ENCODE results near the gene APOL3.
"Not testable (repeated sequence)": the region's sequence is repeated elsewhere in the genome, so short reads cannot be mapped to it uniquely, and the experiment has no call there.

APOL3 gene

DNA sequence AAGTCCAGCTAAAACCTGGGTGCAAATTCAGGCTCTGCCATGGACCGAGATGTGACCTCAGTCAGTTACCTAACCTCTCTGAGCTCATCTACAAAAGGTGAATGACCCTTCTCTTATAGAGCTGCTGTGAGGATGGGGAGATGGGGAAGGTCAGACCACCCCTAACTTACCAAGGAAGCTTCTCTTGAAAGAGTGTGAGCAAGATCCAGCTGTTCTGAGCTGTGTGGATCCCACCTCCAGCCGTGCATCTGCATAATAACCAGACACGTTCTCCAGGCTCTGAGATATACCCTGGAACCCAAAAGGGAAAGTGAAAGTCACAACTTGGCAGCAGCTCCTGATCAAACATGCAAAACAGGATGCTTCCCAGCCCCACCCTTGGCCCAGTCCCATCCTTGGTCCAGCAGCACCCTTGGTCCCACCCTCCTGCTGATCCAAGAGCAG lies at the start of gene APOL3:
TSS of gene APOL3 (minus strand) at position 257 of the 444 bp plus-strand sequence. CDS start 11,700 bp downstream, outside the sequence.
- DNase-seq (ENCODE audit: low read depth, low spot score) = no peak

DNA sequence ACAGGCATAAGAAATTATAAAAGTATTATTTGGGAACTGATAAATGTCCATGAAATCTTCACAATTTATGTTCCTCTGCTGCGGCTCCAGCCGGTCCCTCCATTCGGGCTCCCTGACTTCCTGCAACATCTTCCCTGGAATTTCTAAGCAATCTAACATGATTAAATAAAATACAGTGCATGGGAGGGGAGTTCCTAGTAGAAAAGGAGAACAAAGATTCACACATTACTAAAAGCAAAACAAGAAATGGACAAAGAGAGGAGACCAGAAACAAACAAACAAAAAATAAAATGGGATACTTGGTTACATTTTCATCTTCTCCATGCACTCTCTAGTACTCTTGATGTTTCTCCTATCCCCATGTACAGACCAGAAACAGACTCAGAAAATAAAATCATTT lies 49.7 kb upstream of the APOL3 start:
- DNase-seq (ENCODE audit: low read depth, low spot score) = no peak

- DNase-seq (ENCODE audit: low read depth, low spot score) = not testable (repeated sequence)
Measured at GRCh38 chr22:36209488-36209908, 48.9 kb upstream of the APOL3 start.

DNA sequence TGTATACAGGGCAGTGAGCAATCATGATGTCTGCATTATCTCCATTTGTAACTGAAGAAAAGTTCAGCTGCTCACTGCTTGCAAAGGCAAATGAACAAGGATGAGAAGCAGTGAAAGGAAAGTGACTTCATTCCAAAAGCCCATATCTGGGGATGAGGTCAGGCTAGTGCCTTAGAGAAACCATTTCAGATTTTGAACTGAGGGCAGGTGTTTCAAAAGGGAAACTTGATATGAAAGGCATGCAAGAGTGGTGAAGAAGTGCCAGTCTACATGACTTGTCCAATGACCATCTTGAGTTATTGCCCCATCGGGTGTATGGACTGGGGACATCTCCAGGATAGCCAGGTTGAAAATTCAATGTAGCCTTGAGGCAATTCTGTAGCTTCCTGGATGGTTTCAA lies 48.4 kb upstream of the APOL3 start:
- no peak for DNase-seq (ENCODE audit: low read depth, low spot score)

- no peak for DNase-seq (ENCODE audit: low read depth, low spot score)
Measured at GRCh38 chr22:36208162-36208765, 47.7 kb upstream of the APOL3 start.

- DNase-seq (ENCODE audit: low read depth, low spot score) = no peak
Measured at GRCh38 chr22:36206255-36206654, 45.7 kb upstream of the APOL3 start.

- not testable (repeated sequence) for DNase-seq (ENCODE audit: low read depth, low spot score)
Measured at GRCh38 chr22:36205573-36205972, 45.0 kb upstream of the APOL3 start.

DNA sequence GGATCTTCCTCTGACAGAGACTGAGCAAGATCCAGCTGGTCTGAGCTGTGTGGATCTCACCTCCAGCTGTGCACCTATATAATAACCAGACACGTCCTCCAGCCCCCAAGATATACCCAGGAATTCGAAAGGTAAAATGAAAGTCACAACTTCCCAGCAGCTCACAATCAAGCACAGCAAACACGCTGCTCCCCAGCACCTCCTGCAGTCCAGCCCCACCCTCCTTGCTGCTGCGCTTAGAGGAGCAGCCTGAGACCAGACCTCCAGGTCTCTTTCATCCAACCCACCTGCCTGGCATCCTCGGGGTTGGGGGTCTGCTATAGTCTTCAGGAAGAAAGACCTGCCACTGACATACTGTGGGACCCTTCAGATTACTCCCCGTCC lies 44.1 kb upstream of the APOL3 start:
- DNase-seq (ENCODE audit: low read depth, low spot score) = no peak

DNA sequence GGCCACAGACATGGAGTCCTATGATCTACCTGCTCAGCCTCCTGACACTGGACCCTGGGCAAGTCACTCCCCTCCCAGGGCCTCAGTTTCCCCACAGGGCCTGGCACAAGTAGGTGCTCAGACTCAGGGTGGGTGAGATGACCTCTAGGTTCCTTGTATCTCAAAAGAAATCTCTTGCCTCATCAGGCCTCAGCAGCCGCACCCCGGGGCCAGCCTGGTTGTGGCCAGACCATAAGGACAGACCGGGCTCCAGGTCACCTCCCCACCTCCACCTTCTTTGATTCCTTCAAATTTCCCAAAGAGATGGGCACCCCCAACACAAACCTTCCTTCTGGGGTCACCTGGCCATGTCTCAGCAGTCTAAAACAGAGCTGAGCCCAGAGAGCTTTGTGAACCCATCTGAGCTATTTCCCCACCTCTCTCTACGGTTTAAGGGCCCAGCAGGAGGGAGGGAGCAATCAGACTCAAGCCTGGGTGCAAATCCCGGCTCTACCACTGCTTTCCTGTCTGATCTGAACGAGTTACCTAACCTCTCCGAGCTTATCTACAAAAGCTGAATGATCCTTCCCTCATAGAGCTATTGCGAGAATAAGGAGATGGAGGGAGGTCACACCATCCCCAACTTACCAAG lies 43.6 kb upstream of the APOL3 start:
- DNase-seq (ENCODE audit: low read depth, low spot score) = no peak

GRCh38 chr22:36203441-36203840 lies 42.9 kb upstream of the APOL3 start:
- not testable (repeated sequence) for DNase-seq (ENCODE audit: low read depth, low spot score)

DNA sequence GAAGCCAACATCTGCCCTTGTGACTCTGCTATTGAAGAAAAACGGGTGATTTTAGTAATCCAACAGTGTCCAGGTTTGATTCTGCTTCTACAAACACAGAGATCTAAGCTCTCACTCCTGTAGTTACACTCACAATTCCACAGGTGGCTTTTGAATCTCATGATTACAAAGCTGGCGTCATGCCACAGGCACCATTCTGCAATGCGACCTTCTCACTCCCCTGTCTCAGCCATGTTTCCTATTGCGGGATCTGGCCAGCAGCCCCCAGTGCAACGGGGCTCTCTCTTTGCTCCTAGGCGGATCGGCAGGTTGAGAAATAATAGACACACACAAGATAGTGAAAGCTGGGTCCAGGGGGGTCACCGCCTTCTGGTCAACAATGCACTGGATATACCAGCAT lies 42.4 kb upstream of the APOL3 start:
- DNase-seq (ENCODE audit: low read depth, low spot score) = not testable (repeated sequence)

DNA sequence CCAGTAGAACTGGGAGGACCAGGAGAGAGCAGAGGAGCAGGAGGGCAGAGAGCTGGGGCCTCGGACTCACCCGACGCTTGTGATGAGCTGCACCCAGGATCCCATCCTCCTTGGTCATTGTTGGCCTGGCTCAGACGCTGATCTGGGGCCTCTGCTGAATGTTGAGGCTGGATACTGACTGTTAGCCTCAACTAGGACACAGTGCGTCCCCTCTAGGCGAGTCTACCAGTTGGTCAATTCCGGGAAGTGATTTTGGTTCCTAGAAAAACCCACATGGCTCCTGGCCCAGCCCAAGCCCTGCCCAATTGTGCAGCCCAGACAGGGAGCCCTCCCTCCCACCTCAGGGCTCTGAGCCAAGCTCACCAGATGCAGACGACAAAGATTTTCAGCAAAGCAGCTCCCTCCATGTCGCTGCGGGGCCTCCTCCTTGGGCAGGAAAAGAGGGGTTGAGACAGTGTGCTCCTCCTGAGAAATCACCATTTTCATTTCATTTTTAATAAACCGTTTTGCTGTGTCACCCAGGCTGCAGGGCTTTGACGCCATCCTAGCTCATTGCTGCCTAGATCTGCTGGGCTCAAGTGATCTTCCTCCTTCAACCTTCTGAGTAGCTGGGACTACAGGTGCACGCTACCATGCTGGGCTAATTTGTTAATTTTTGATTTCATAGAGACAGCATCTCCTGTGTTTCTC lies 41.2 kb upstream of the APOL3 start, which contains the start of gene APOL4:
TSS of gene APOL4 (minus strand) at position 180 of the 690 bp plus-strand sequence. CDS start at position 105, 75 bp downstream.
- no peak for DNase-seq (ENCODE audit: low read depth, low spot score)

DNA sequence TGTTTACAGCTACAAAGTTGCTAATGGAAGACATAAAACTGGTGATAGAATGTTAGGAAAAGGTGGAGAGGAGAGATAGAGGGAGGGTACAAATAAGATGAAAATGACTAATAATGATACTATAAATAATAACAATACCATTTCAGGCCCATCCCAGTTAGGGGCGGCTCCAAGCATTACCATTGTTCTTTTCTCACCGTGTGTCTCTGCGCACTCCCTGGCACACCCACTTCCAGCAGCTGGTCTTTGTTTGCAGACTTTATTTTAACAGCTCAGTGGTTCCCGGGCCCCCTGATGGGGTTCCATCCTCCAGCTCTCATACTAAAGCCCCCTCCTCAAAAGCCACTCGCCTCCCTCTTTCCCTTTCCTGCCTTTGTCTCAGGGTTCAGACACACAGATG lies 40.5 kb upstream of the APOL3 start:
- not testable (repeated sequence) for DNase-seq (ENCODE audit: low read depth, low spot score)

- DNase-seq (ENCODE audit: low read depth, low spot score) = no peak
Measured at GRCh38 chr22:36199001-36199551, 38.5 kb upstream of the APOL3 start.

DNA sequence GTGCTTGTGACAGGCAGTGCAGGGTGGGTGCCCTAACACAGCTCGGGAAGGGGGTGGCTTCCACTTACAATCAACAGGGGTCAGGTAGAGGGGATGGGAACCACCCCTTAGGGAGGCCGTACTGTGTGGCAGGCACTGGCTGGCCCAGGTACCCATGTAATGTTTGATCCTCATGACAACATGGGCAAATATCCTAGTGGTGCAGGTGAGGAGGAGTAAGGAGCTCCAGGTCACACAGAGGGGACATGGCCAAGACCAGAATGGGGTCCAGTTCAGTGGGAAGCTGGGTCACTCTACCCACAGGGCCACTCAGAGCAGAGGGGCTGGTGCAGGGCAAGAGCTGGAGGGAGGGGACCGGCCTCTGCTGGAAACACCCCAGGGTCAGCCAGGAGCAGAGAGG lies 38.0 kb upstream of the APOL3 start:
- no peak for DNase-seq (ENCODE audit: low read depth, low spot score)

DNA sequence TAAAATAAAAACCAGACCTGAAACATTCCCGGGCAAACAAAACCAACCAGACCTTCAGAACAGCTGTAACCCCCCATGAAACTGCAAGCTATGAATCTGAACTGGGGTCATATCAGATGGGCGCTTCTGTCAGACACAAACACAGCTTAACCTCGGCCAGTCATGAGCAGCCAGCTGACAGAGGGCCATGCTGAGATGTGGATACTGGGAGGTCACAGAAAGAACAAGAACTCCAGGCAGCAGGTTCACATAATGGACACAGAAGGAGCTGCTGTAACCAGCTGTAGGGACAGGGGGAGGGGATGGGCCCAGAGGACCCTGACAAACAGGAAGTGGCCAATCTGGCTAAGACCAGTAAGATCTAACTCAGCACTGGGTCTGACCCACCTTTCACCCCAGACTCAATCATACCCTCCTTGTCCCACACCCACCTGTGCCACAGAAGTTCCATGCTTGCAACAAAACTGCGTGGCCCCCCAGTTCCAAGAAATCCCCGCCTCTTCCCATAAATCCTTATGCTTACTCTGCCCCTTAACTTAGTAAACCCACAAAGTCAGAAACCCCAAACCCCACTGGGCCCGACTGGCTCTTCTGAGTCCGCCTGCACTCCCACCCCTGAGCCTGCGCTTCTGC lies 37.1 kb upstream of the APOL3 start:
- no peak for DNase-seq (ENCODE audit: low read depth, low spot score)

- DNase-seq (ENCODE audit: low read depth, low spot score) = peak; percentile 68
Measured at GRCh38 chr22:36197065-36197440, 36.5 kb upstream of the APOL3 start.

DNA sequence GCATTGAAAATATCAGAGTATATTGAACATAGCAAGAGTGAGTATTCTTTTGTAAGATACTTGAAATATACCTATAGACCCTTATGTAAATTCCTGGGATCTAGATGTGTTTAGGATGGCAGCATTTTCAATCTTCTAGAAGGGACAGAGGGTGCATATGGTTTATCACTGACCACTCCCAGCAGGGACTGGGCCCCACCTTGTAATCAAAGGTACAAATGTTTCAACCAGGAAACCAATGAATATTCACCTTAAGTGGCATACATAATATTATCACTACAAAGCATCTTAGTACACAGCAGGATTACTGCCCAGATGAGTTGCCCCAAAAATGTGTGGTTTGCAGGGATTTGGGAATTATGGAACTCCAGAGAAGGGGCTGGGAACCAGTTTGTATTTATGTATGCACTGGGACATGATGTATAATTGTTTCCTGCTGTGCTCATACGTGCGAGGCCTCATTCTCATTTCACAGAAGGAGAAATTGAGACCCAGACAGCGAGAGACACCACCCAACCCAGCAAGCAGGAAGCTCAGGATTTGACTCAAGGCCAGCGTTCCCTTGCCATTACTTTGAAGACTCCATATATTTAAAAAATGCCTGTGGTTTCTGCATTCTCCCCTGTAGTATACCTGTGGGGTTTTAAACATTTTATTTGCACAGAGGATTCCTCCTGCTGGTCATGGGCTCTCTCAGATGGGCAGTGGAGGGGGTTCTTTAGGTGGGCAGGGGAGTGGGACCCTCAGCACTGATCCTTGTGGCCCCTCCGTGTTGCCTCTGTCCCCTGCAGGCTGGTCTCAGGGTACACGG lies 35.9 kb upstream of the APOL3 start:
- no peak for DNase-seq (ENCODE audit: low read depth, low spot score)

DNA sequence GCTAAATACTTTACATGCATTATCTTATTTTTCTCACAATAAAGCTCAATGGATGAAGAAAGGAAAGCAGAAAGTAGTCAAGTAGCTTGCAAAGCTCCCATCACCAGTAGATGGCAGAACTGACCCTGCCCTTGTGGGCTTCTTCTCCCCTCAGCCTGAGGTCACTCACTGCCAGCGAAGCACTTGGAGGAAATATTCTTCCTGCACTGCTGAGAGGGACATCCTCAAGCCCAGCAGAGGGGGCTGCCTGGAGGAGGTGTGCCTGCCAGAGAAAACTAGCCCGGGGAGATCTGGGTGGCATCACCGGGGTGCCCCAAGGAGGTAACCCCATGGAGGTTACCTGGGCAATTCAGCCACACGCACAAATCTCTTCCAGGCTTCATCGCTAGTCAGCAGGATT lies 34.4 kb upstream of the APOL3 start:
- DNase-seq (ENCODE audit: low read depth, low spot score) = no peak

- no peak for DNase-seq (ENCODE audit: low read depth, low spot score)
Measured at GRCh38 chr22:36194385-36194784, 33.8 kb upstream of the APOL3 start.

DNA sequence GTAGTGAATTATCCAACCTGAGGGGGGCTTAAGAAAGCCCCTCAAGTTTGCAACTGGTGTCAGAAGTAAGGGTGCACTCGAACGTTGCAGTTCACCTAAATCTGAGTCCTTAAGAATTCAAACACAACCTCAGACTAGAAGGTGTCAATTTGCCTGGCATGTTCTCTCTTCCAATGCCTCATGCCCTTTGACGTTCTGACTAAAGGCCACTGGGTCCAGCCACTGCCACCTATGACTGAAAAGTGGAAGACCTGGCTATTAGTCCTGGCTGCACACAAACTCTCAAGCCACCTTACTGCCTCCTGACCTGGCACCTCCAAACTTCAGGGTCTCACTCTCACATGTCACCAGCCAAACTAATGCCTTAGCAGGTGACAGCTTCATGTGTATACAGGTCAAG lies 33.0 kb upstream of the APOL3 start:
- no peak for DNase-seq (ENCODE audit: low read depth, low spot score)

All from iPS DF 19.7 (cell line).